ENCODE data around the gene ENTPD5. TPM values are rescaled to one million over a fixed set of nuclear protein-coding genes. Genes with fewer than 3 reads are reported as not detected.

The ENTPD5 gene
- total and polyA plus RNA-seq, 2 experiments from 2014 or later = 25.1 to 71.0 TPM

- H3K79me2 ChIP-seq = peaks cover 4% of the 10 kb centered on the region
- H3K9me3 ChIP-seq (ENCODE audit: low read depth) = no peaks in the 10 kb centered on the region
- H3K4me1 ChIP-seq (ENCODE audit: insufficient read depth) = peaks cover 4% of the 10 kb centered on the region
- no peak overlapping the region for H3K4me3 ChIP-seq
- peak overlapping the region; percentile 12 for H2AFZ ChIP-seq
- no peak for DNase-seq (ENCODE audit: low spot score)
- H3K9me2 ChIP-seq (replicated peaks; ENCODE audit: insufficient read depth) = no peaks in the 10 kb centered on the region
- H3K27me3 ChIP-seq = peaks cover 6% of the 10 kb centered on the region
- no peak overlapping the region for H3K4me2 ChIP-seq
- TF ChIP-seq EZH2 (IDR thresholded peaks at IDR 0.05; ENCODE audit: borderline replicate concordance) = no peak
- TF ChIP-seq EZH2phosphoT487 (IDR thresholded peaks at IDR 0.05; ENCODE audit: low read depth, severe bottlenecking, unreplicated experiment) = peak; percentile 100
- 51% methylated on average over 4 of the region's 4 CpGs for WGBS (ENCODE audit: low lambda C conversion rate, missing lambda C conversion rate)
- H3K36me3 ChIP-seq (replicated peaks; ENCODE audit: insufficient read depth, low read depth) = no peaks in the 10 kb centered on the region
- H4K20me1 ChIP-seq (ENCODE audit: insufficient read depth, poor library complexity, severe bottlenecking) = no peaks in the 10 kb centered on the region
- no peak overlapping the region for H3K27ac ChIP-seq
Observed at GRCh38 chr14:73945159-73945670, 73.9 kb downstream of the ENTPD5 start.

- TF ChIP-seq EZH2 (IDR thresholded peaks at IDR 0.05; ENCODE audit: borderline replicate concordance) (no peak), EZH2phosphoT487 (IDR thresholded peaks at IDR 0.05; ENCODE audit: low read depth, severe bottlenecking, unreplicated experiment) (no peak), CTCF (IDR thresholded peaks at IDR 0.05; ENCODE audit: poor library complexity) (no peak)
- peaks cover 4% of the 10 kb centered on the region for H3K79me2 ChIP-seq
- no peak for DNase-seq (ENCODE audit: low spot score)
- no peak overlapping the region for H2AFZ ChIP-seq
- no peaks in the 10 kb centered on the region for H3K9me2 ChIP-seq (replicated peaks; ENCODE audit: insufficient read depth)
- 90% methylated on average over 17 of the region's 17 CpGs for WGBS (ENCODE audit: low lambda C conversion rate, missing lambda C conversion rate)
- H3K36me3 ChIP-seq (replicated peaks; ENCODE audit: insufficient read depth, low read depth) = no peaks in the 10 kb centered on the region
- peaks cover 4% of the 10 kb centered on the region for H3K4me1 ChIP-seq (ENCODE audit: insufficient read depth)
- no peaks in the 10 kb centered on the region for H3K9me3 ChIP-seq (ENCODE audit: low read depth)
- no peak overlapping the region for H3K27ac ChIP-seq
- no peak overlapping the region for H3K4me2 ChIP-seq
- no peak overlapping the region for H3K4me3 ChIP-seq
- peaks cover 6% of the 10 kb centered on the region for H3K27me3 ChIP-seq
- H4K20me1 ChIP-seq (ENCODE audit: insufficient read depth, poor library complexity, severe bottlenecking) = no peaks in the 10 kb centered on the region
Observed at GRCh38 chr14:73944432-73945158, 74.5 kb downstream of the ENTPD5 start.

GRCh38 chr14:73943083-73943482 lies 76.0 kb downstream of the ENTPD5 start:
- Histone ChIP-seq H3K79me2 (no peaks in the 10 kb centered on the region), H3K9me2 (replicated peaks; ENCODE audit: insufficient read depth) (no peaks in the 10 kb centered on the region), H3K4me1 (ENCODE audit: insufficient read depth) (peaks cover 4% of the 10 kb centered on the region), H3K27ac (no peak overlapping the region), H3K9me3 (ENCODE audit: low read depth) (no peaks in the 10 kb centered on the region), H2AFZ (no peak overlapping the region), H3K36me3 (replicated peaks; ENCODE audit: insufficient read depth, low read depth) (no peaks in the 10 kb centered on the region), H3K4me3 (no peak overlapping the region), H3K4me2 (no peak overlapping the region), H3K27me3 (peaks cover 6% of the 10 kb centered on the region), H4K20me1 (ENCODE audit: insufficient read depth, poor library complexity, severe bottlenecking) (no peaks in the 10 kb centered on the region)
- WGBS (ENCODE audit: low lambda C conversion rate, missing lambda C conversion rate) = 67% methylated on average over 4 of the region's 4 CpGs
- TF ChIP-seq EZH2phosphoT487 (IDR thresholded peaks at IDR 0.05; ENCODE audit: low read depth, severe bottlenecking, unreplicated experiment) = no peak
- no peak for TF ChIP-seq CTCF (IDR thresholded peaks at IDR 0.05; ENCODE audit: poor library complexity)
- TF ChIP-seq EZH2 (IDR thresholded peaks at IDR 0.05; ENCODE audit: borderline replicate concordance) = no peak
- DNase-seq (ENCODE audit: low spot score) = peak; percentile 38

GRCh38 chr14:73942180-73942579 lies 76.9 kb downstream of the ENTPD5 start:
- H3K27me3 ChIP-seq = peaks cover 6% of the 10 kb centered on the region
- 93% methylated on average over 7 of the region's 7 CpGs for WGBS (ENCODE audit: low lambda C conversion rate, missing lambda C conversion rate)

More at GRCh38 chr14:73942180-73942579, 76.9 kb downstream of the ENTPD5 start:
- Histone ChIP-seq H3K27ac (no peak overlapping the region), H3K9me2 (replicated peaks; ENCODE audit: insufficient read depth) (no peaks in the 10 kb centered on the region), H3K79me2 (no peaks in the 10 kb centered on the region), H3K36me3 (replicated peaks; ENCODE audit: insufficient read depth, low read depth) (no peaks in the 10 kb centered on the region), H3K4me3 (no peak overlapping the region), H3K4me1 (ENCODE audit: insufficient read depth) (peaks cover 4% of the 10 kb centered on the region), H4K20me1 (ENCODE audit: insufficient read depth, poor library complexity, severe bottlenecking) (no peaks in the 10 kb centered on the region), H3K4me2 (no peak overlapping the region), H2AFZ (no peak overlapping the region), H3K9me3 (ENCODE audit: low read depth) (no peaks in the 10 kb centered on the region)
- no peak for TF ChIP-seq EZH2 (IDR thresholded peaks at IDR 0.05; ENCODE audit: borderline replicate concordance)
- no peak for TF ChIP-seq CTCF (IDR thresholded peaks at IDR 0.05; ENCODE audit: poor library complexity)
- no peak for TF ChIP-seq EZH2phosphoT487 (IDR thresholded peaks at IDR 0.05; ENCODE audit: low read depth, severe bottlenecking, unreplicated experiment)
- no peak for DNase-seq (ENCODE audit: low spot score)
